Peyer's patch (tissue), 4 donors: Measurements from ENCODE around the gene SLC25A48. TPM values are rescaled to one million over a fixed set of nuclear protein-coding genes. Genes with fewer than 3 reads are reported as not detected.

Experiments
- DNase-seq, 3 donors: peaks; one replicate each; pipeline ENCODE4 v3.0.0-alpha.2; 2017 to 2019
- H3K27ac ChIP-seq, 4 donors: fragments of 200-600 bp; sonication (generic); one replicate each; pipeline ENCODE4 v1.5.1; 2016 to 2019
- H3K27me3 ChIP-seq, 2 donors: fragments of 200-600 bp; sonication (generic); one replicate each; pipeline ENCODE4 v1.5.1; 2019
- H3K36me3 ChIP-seq, 3 donors: fragments of 200-600 bp; sonication (generic); one replicate each; pipeline ENCODE4 v1.5.1; 2016 to 2019
- H3K4me1 ChIP-seq, 4 donors: fragments of 200-600 bp; sonication (generic); one replicate each; pipeline ENCODE4 v1.5.1; 2016 to 2019
- H3K4me3 ChIP-seq, 4 donors: fragments of 200-600 bp; sonication (generic); 1 replicate in 3 of 4; 2 replicates in 1 of 4; pipeline ENCODE4 v1.5.1; 2016 to 2019; ENCODE audit warnings: mild to moderate bottlenecking in 1 of 4
- H3K9me3 ChIP-seq, 4 donors: fragments of 200-600 bp; sonication (generic); one replicate each; pipeline ENCODE4 v1.5.1; 2016 to 2019; ENCODE audit warnings: mild to moderate bottlenecking in 1 of 4
- POLR2A ChIP-seq, 2 donors: fragments of 450-650 bp; IDR thresholded peaks; one replicate each; pipeline ENCODE4 v1.5.1; 2017; ENCODE audit warnings: antibody characterized with exemption in 2 of 2, mild to moderate bottlenecking in 2 of 2, moderate library complexity in 2 of 2
- small RNA-seq, 2 donors: library from RNA; depleted of rRNA; stranded (forward); fragments of <200 nt; gene quantifications; one replicate each; pipeline ENCODE3, GENCODE V24; 2016
- total RNA-seq, 4 donors: library from RNA; depleted of rRNA; stranded (reverse); fragments of >200 nt; gene quantifications; one replicate each; pipeline ENCODE4 v1.1.0, GENCODE V29; 2016
- TF ChIP-seq, protein P1 (sequence below), 6 experiments: fragments of 450-650 bp in 4 of 6; fragments of 200-600 bp in 2 of 6; sonication (generic) in 1 of 6; IDR thresholded peaks; one replicate each; pipeline ENCODE4 v1.5.1; 2017 to 2019; ENCODE audit warnings: antibody characterized with exemption in 6 of 6, mild to moderate bottlenecking in 3 of 6, moderate library complexity in 1 of 6

SLC25A48 gene
- total RNA-seq, 4 donors from 2014 or later: 8.3 to 11.6 (median 10.3) TPM

DNA sequence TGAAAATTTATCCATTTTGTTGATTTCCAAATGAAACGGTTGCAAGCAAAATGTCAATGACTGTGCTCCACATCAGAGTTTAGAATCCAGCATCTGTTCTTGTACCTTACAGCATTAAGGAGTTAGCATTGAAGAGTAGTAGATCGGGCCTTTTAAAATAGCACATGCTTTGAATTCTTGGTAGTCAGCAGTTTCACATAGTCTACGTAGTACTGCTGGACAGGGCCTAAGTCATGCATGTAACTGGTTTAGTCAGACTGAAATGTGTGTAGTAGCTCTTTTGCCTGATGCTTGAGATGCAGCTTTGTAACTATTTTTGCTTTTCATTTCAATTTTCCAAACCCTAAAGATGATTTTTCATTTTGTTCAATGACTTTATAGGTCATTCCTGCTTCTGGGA, 100.5 kb downstream of the SLC25A48 start:
- TF ChIP-seq POLR2A (IDR thresholded peaks at IDR 0.05): no peak
- TF ChIP-seq, protein P1, sequence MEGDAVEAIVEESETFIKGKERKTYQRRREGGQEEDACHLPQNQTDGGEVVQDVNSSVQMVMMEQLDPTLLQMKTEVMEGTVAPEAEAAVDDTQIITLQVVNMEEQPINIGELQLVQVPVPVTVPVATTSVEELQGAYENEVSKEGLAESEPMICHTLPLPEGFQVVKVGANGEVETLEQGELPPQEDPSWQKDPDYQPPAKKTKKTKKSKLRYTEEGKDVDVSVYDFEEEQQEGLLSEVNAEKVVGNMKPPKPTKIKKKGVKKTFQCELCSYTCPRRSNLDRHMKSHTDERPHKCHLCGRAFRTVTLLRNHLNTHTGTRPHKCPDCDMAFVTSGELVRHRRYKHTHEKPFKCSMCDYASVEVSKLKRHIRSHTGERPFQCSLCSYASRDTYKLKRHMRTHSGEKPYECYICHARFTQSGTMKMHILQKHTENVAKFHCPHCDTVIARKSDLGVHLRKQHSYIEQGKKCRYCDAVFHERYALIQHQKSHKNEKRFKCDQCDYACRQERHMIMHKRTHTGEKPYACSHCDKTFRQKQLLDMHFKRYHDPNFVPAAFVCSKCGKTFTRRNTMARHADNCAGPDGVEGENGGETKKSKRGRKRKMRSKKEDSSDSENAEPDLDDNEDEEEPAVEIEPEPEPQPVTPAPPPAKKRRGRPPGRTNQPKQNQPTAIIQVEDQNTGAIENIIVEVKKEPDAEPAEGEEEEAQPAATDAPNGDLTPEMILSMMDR (IDR thresholded peaks at IDR 0.05): no peak
- H3K27me3 ChIP-seq: peaks cover 0 to 12% of the 10 kb centered on the region in 2 donors
- no peaks in the 10 kb centered on the region for H3K9me3 ChIP-seq
- no peak for DNase-seq
- H3K4me3 ChIP-seq: no peak overlapping the region
- H3K27ac ChIP-seq: no peak overlapping the region
- H3K36me3 ChIP-seq: no peaks in the 10 kb centered on the region
- peaks cover 0 to 8% (median 0%) of the 10 kb centered on the region in 4 donors for H3K4me1 ChIP-seq

GRCh38 chr5:135937245-135937911, 102.9 kb downstream of the SLC25A48 start:
- H3K36me3 ChIP-seq: no peaks in the 10 kb centered on the region
- H3K4me1 ChIP-seq: no peaks in the 10 kb centered on the region
- no peak overlapping the region for H3K27ac ChIP-seq
- no peak overlapping the region for H3K4me3 ChIP-seq
- no peak for DNase-seq
- no peaks in the 10 kb centered on the region for H3K9me3 ChIP-seq
- H3K27me3 ChIP-seq: no peaks in the 10 kb centered on the region
- no peak for TF ChIP-seq POLR2A (IDR thresholded peaks at IDR 0.05)
- TF ChIP-seq, protein P1 (IDR thresholded peaks at IDR 0.05): no peak

Small RNA genes lying within 50 kb of the gene (small RNA-seq; reads per million reads assigned to genes)
- gene MIR5692C1: 0 reads per million in 2 donors

Other genes with a start within 250 kb of the SLC25A48 start
- not detected for gene IL9, start 61.2 kb downstream of the SLC25A48 start, total RNA-seq
- not detected for gene LECT2, start 120.3 kb downstream of the SLC25A48 start, total RNA-seq
- 10 to 100 TPM; 17.5 to 56.9 (median 26.3) TPM for gene TGFBI, start 194.3 kb downstream of the SLC25A48 start, total RNA-seq